ENCODE measurements around the gene SPATS2.

DNA sequence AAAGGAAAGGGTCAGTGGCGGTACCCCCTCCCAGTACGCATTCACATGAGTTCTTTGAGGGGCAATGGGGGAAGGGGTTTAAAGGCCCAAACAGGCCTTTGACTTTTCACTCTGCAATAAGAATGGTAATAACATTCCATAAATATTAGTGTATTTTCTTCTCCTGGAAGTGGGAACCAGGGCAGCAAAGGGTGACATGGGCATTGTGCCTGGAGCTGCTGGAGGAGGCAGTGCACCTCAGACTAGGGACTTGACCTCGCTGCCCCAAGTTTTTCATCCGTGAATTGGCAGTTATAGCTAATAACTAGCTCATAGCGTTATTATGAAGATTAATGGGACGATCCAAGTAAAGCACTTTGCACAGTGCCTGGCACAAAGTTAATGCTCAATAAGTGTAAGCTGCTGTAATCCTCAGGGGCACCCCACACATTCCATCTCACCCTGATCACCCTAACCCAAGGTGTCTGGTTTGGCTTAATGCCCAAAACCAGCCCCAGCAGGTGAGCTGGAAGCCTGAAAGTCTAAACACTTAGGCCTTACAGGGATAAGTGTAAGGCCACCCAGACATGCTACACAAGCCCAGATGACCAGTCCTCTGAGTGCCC, 168.8 kb downstream of the SPATS2 start:
- no peak for TF ChIP-seq CTCF (IDR thresholded peaks at IDR 0.05)
- TF ChIP-seq POLR2A (IDR thresholded peaks at IDR 0.05), result no peak

Measured in thyroid gland (tissue), 4 donors.